ENCODE measurements around the gene LDLRAD4. TPM values are rescaled to one million over a fixed set of nuclear protein-coding genes. Genes with fewer than 3 reads are reported as not detected.

The LDLRAD4 gene
- total and polyA plus RNA-seq, 2 donors (not counting 1 experiment from before 2014, with no cell fraction given) = 13.9 to 35.7 TPM

GRCh38 chr18:13320891-13321425, 102.4 kb downstream of the LDLRAD4 start:
- DNase-seq (no peak), ATAC-seq (ENCODE audit: low read depth) (no peak)
- Histone ChIP-seq H2AFZ (ENCODE audit: insufficient read depth, low read depth, low read length, poor library complexity, severe bottlenecking) (no peak overlapping the region), H3K4me3 (ENCODE audit: control extremely low read depth in 1 of 5, extremely low read depth in 1 of 5, insufficient read depth in 1 of 5, low read depth in 2 of 5, low read length in 4 of 5) (no peak overlapping the region), H3K36me3 (replicated peaks in 1 of 2; ENCODE audit: control extremely low read depth in 1 of 2, control insufficient read depth in 1 of 2, extremely low read depth in 1 of 2, insufficient read depth in 2 of 2, low read length in 1 of 2) (no peaks in the 10 kb centered on the region), H3K9ac (ENCODE audit: low read length) (no peak overlapping the region), H3K4me2 (replicated peaks; ENCODE audit: low read depth, low read length, poor library complexity, severe bottlenecking) (no peak overlapping the region), H3K9me3 (ENCODE audit: control extremely low read depth in 1 of 3, control insufficient read depth in 2 of 3, insufficient read depth in 1 of 3, low read length in 2 of 3) (peaks cover 0 to 7% (median 5%) of the 10 kb centered on the region in 3 donors), H3K4me1 (ENCODE audit: control insufficient read depth in 2 of 2, insufficient read depth in 2 of 2, low read length in 2 of 2) (no peaks in the 10 kb centered on the region), H4K20me1 (ENCODE audit: control insufficient read depth, insufficient read depth, low read length, poor library complexity, severe bottlenecking) (no peaks in the 10 kb centered on the region), H3K27me3 (replicated peaks in 1 of 4; ENCODE audit: control extremely low read depth in 1 of 4, control insufficient read depth in 3 of 4, insufficient read depth in 4 of 4, low read length in 3 of 4) (no peaks in the 10 kb centered on the region), H3K79me2 (ENCODE audit: control insufficient read depth, insufficient read depth, low read length) (no peaks in the 10 kb centered on the region), H3K27ac (ENCODE audit: low read length in 2 of 2) (no peak overlapping the region)
- no peaks in the 10 kb centered on the region for H3K4me1 Mint-ChIP-seq
- 92% methylated on average over 13 of the region's 17 CpGs for WGBS (ENCODE audit: insufficient coverage)
- no peaks in the 10 kb centered on the region for H3K27me3 Mint-ChIP-seq
- H3K27ac Mint-ChIP-seq = no peak overlapping the region
- no peak for TF ChIP-seq CTCF (IDR thresholded peaks at IDR 0.05)
- no peak for TF ChIP-seq EZH2 (IDR thresholded peaks at IDR 0.05; ENCODE audit: borderline replicate concordance, insufficient read depth, low read depth, low read length, poor library complexity, severe bottlenecking)
- CTCF ChIA-PET = no interaction called here
- POLR2A ChIA-PET = no interaction called here
- intact Hi-C loops (cut with micrococcal nuclease) = no loop called here
- H3K9me3 Mint-ChIP-seq (ENCODE audit: insufficient read depth) = peaks cover 7% of the 10 kb centered on the region
- H3K4me3 Mint-ChIP-seq = no peak overlapping the region

DNA sequence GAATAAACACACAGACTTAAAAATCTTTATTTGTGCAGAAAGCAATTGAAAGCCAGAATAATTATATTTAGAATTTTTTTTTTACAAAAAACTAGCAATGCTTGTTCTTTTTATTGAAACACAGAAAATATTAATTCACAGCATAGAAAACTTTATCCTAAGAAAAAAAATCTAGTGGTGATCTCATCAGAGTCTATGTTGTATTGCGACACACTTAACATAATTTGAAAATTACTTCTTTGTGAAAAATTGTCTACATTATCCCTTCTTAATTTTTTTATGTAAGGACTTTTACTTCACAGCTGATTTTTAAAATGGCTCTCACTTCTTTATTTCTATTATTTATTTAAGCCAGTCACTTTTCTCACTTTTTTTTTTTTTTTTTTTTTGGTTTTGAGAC, 103.4 kb downstream of the LDLRAD4 start:
- peaks cover 0 to 1% (median 0%) of the 10 kb centered on the region in 3 donors for H3K9me3 ChIP-seq (ENCODE audit: control extremely low read depth in 1 of 3, control insufficient read depth in 2 of 3, insufficient read depth in 1 of 3, low read length in 2 of 3)
- H3K27me3 ChIP-seq (replicated peaks in 1 of 4; ENCODE audit: control extremely low read depth in 1 of 4, control insufficient read depth in 3 of 4, insufficient read depth in 4 of 4, low read length in 3 of 4) = no peaks in the 10 kb centered on the region
- no peak overlapping the region for H3K4me3 Mint-ChIP-seq
- DNase-seq (no peak), ATAC-seq (ENCODE audit: low read depth) (no peak)
- H4K20me1 ChIP-seq (ENCODE audit: control insufficient read depth, insufficient read depth, low read length, poor library complexity, severe bottlenecking) = no peaks in the 10 kb centered on the region
- TF ChIP-seq CTCF (IDR thresholded peaks at IDR 0.05) (no peak), EZH2 (IDR thresholded peaks at IDR 0.05; ENCODE audit: borderline replicate concordance, insufficient read depth, low read depth, low read length, poor library complexity, severe bottlenecking) (no peak)
- H3K9ac ChIP-seq (ENCODE audit: low read length) = no peak overlapping the region
- ChIA-PET CTCF (interaction anchor here (0.8 kb wide), 1 partner anchor 32 kb away, joined by 3 read pairs; no protein-coding TSS in a partner anchor), POLR2A (no interaction called here)
- no CpG with 5 or more reads among the region's 1 CpG for WGBS (ENCODE audit: insufficient coverage)
- H2AFZ ChIP-seq (ENCODE audit: insufficient read depth, low read depth, low read length, poor library complexity, severe bottlenecking) = no peak overlapping the region
- no peak overlapping the region for H3K4me2 ChIP-seq (replicated peaks; ENCODE audit: low read depth, low read length, poor library complexity, severe bottlenecking)
- no peaks in the 10 kb centered on the region for H3K27me3 Mint-ChIP-seq
- no peaks in the 10 kb centered on the region for H3K9me3 Mint-ChIP-seq (ENCODE audit: insufficient read depth)
- no peak overlapping the region for H3K4me3 ChIP-seq (ENCODE audit: control extremely low read depth in 1 of 5, extremely low read depth in 1 of 5, insufficient read depth in 1 of 5, low read depth in 2 of 5, low read length in 4 of 5)
- peaks cover 1% of the 10 kb centered on the region for H3K4me1 Mint-ChIP-seq
- no peaks in the 10 kb centered on the region for H3K79me2 ChIP-seq (ENCODE audit: control insufficient read depth, insufficient read depth, low read length)
- intact Hi-C loops (cut with micrococcal nuclease) = no loop called here
- no peak overlapping the region for H3K27ac ChIP-seq (ENCODE audit: low read length in 2 of 2)
- H3K36me3 ChIP-seq (replicated peaks in 1 of 2; ENCODE audit: control extremely low read depth in 1 of 2, control insufficient read depth in 1 of 2, extremely low read depth in 1 of 2, insufficient read depth in 2 of 2, low read length in 1 of 2) = no peaks in the 10 kb centered on the region
- no peak overlapping the region for H3K27ac Mint-ChIP-seq
- peaks cover 2% of the 10 kb centered on the region in 2 donors for H3K4me1 ChIP-seq (ENCODE audit: control insufficient read depth in 2 of 2, insufficient read depth in 2 of 2, low read length in 2 of 2)
